Adrenal gland (tissue), 12 donors: ENCODE measurements around the gene ACSS2. TPM values are rescaled to one million over a fixed set of nuclear protein-coding genes. Genes with fewer than 3 reads are reported as not detected.
"Not testable (repeated sequence)": the region's sequence is repeated elsewhere in the genome, so short reads cannot be mapped to it uniquely, and the experiment has no call there.

Source experiments
- DNase-seq, 7 donors: peaks; one replicate each; pipeline ENCODE4 v3.0.0-alpha.2; 2019 to 2020
- H3K27ac ChIP-seq, 5 donors: fragments of 200-600 bp; sonication (generic) in 4 of 5; 1 replicate in 3 of 5; 2 replicates in 2 of 5; pipeline versions ENCODE4 v1.5.1 to v1.8.0; 2016 to 2020; ENCODE audit warnings: mild to moderate bottlenecking in 1 of 5
- H3K27me3 ChIP-seq: fragments of 200-600 bp; 2 replicates; pipeline ENCODE4 v1.8.0; 2021
- H3K36me3 ChIP-seq, 2 donors: fragments of 200-600 bp; replicated peaks in 1 of 2; 1 replicate in 1 of 2; 2 replicates in 1 of 2; pipeline versions ENCODE4 v1.5.1 to v1.8.0; 2018 to 2022
- H3K4me1 ChIP-seq, 2 donors: fragments of 200-600 bp; replicated peaks in 1 of 2; 1 replicate in 1 of 2; 2 replicates in 1 of 2; pipeline versions ENCODE4 v1.5.1 to v1.8.0; 2018 to 2021
- H3K4me3 ChIP-seq, 4 donors: fragments of 200-600 bp; sonication (generic) in 3 of 4; one replicate each; pipeline ENCODE4 v1.5.1; 2016 to 2018
- H3K9me3 ChIP-seq, 3 donors: fragments of 200-600 bp; sonication (generic) in 1 of 3; replicated peaks in 1 of 3; 1 replicate in 2 of 3; 2 replicates in 1 of 3; pipeline versions ENCODE4 v1.5.1 to v1.8.0; 2016 to 2021
- POLR2A ChIP-seq, 2 donors: fragments of 450-650 bp; IDR thresholded peaks; one replicate each; pipeline ENCODE4 v1.6.1; 2017; ENCODE audit warnings: antibody characterized with exemption in 2 of 2, mild to moderate bottlenecking in 2 of 2, moderate library complexity in 1 of 2
- WGBS, 4 donors: extraction: QIAGEN DNeasy Blood & Tissue Kit in 2 of 4; methylation state at CpG; one replicate each; pipeline versions ENCODE4 v1.1.5 to v1.1.7; 2013 to 2017; 5-methylcytosine and 5-hydroxymethylcytosine counted together
- intact Hi-C, 2 donors: fragments of 100-400 bp; cut with DNase I; formaldehyde crosslinking; loops; one replicate each; pipeline versions ENCODE4 v1.14.1 to v1.15.0; 2022 to 2023
- polyA plus RNA-seq, 3 donors: library from polyadenylated mRNA; stranded (reverse); fragments of 200-250 nt in 2 of 3; fragments of 350-450 nt in 1 of 3; fragmentation: Illumina TruSeq in 1 of 3; extraction: RNeasy Lipid Tissue Mini Kit (QIAGEN cat#74804) in 1 of 3; gene quantifications; one replicate each; pipeline ENCODE4 v1.2.3, GENCODE V29; 2013 to 2014
- total RNA-seq, 9 donors: library from RNA; depleted of rRNA in 4 of 9; stranded (reverse); fragments of >200 nt in 4 of 9; fragments of 120-200 nt in 1 of 9; fragmentation: NEBNext Ultra II Directional in 1 of 9; extraction: Animal tissue kit (Norgen Biotek cat#: 25700) in 1 of 9; gene quantifications; one replicate each; pipeline versions ENCODE4 v1.1.0 to v1.2.4, GENCODE V29; 2013 to 2023
- TF ChIP-seq, protein P1 (sequence below), 6 experiments: fragments of 450-650 bp in 4 of 6; fragments of 200-600 bp in 2 of 6; sonication (generic) in 1 of 6; IDR thresholded peaks; 1 replicate in 5 of 6; 2 replicates in 1 of 6; pipeline versions ENCODE4 v1.5.1 to v1.8.0; 2016 to 2021; ENCODE audit warnings: antibody characterized with exemption in 6 of 6, mild to moderate bottlenecking in 2 of 6, moderate library complexity in 1 of 6
- donor health status: healthy with polysubstance abuse.
- donor health status: Bipolar disorder and iron deficiency.
- donor health status: DM: yes; HTN: yes; CAD: no.
- donor health status: DM: no; HTN: no; CAD: no.
- donor health status: DM: no; HTN: no; CAD: no.
- donor health status: DM: yes; HTN: yes; CAD: no.

ACSS2 gene
- total and polyA plus RNA-seq, 12 donors, result 81.4 to 386 (median 153) TPM

- peak overlapping the region in 3 of 5 donors; percentile 22 to 94 (median 87) for H3K27ac ChIP-seq
- DNase-seq, result peak; percentile 84 to 95 (median 86)
- no peak overlapping the region for H3K4me3 ChIP-seq
- 15 to 33% (median 22%) methylated on average over 2 of the region's 2 CpGs for WGBS, 4 donors
- TF ChIP-seq, protein P1, sequence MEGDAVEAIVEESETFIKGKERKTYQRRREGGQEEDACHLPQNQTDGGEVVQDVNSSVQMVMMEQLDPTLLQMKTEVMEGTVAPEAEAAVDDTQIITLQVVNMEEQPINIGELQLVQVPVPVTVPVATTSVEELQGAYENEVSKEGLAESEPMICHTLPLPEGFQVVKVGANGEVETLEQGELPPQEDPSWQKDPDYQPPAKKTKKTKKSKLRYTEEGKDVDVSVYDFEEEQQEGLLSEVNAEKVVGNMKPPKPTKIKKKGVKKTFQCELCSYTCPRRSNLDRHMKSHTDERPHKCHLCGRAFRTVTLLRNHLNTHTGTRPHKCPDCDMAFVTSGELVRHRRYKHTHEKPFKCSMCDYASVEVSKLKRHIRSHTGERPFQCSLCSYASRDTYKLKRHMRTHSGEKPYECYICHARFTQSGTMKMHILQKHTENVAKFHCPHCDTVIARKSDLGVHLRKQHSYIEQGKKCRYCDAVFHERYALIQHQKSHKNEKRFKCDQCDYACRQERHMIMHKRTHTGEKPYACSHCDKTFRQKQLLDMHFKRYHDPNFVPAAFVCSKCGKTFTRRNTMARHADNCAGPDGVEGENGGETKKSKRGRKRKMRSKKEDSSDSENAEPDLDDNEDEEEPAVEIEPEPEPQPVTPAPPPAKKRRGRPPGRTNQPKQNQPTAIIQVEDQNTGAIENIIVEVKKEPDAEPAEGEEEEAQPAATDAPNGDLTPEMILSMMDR (IDR thresholded peaks at IDR 0.05), result peak; percentile 75 to 99 (median 96)
- TF ChIP-seq POLR2A (IDR thresholded peaks at IDR 0.05), result no peak
- H3K9me3 ChIP-seq, result no peaks in the 10 kb centered on the region
- no peaks in the 10 kb centered on the region for H3K36me3 ChIP-seq
- H3K4me1 ChIP-seq, result peaks cover 16 to 43% of the 10 kb centered on the region in 2 donors
- no peaks in the 10 kb centered on the region for H3K27me3 ChIP-seq
- intact Hi-C loops, result loop anchor here (5.0 kb wide), 3 partner anchors 78 to 218 kb away; partner anchors contain the start of gene TRPC4AP (in 1 of the 2)
Observed at GRCh38 chr20:34874094-34874654, 2.2 kb upstream of the ACSS2 start.

GRCh38 chr20:34875642-34876405 is 588 bp upstream of the ACSS2 start:
- intact Hi-C loops, result no loop called here
- WGBS, 4 donors, result 5 to 9% (median 7%) methylated on average over 16 to 20 of the region's 20 CpGs

DNA sequence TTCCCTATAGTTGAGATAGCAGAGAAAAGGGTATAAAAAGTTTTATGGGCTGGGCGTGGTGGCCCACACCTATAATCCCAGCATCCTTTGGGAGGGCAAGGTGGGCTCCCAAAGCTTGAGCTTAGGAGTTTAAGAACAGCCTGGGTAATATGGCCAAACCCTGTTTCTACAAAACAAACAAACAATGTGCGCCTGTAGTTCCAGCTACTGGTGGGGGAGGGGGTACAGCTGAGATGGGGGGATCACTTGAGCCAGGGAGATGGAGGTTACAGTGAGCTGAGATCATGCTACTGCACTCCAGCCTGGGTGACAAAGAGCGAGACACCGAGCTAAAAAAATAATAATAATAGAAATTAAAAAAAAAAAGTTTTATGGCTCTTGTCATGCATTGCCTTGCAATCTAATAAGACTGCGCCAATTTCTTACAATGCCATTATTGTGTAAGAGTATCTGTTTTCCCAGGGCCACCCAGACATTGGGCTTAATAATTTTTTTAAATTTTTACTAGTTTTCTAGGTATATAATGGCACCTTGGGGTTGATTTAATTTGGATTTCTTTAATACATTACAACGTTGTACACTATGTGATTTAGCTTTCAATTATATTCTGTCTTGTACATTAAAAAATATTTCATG is 3.9 kb downstream of the ACSS2 start:
- intact Hi-C loops, result no loop called here
- H3K9me3 ChIP-seq, result no peaks in the 10 kb centered on the region
- no peak overlapping the region for H3K27ac ChIP-seq
- 86 to 91% (median 88%) methylated on average over 6 of the region's 6 CpGs for WGBS, 4 donors
- peaks cover 0 to 26% of the 10 kb centered on the region in 2 donors for H3K36me3 ChIP-seq
- H3K4me1 ChIP-seq, result peaks cover 5 to 26% of the 10 kb centered on the region in 2 donors
- DNase-seq, result no peak
- no peak overlapping the region for H3K4me3 ChIP-seq
- TF ChIP-seq, protein P1 (IDR thresholded peaks at IDR 0.05), result no peak
- no peak for TF ChIP-seq POLR2A (IDR thresholded peaks at IDR 0.05)
- no peaks in the 10 kb centered on the region for H3K27me3 ChIP-seq

More at GRCh38 chr20:34875642-34876405, 588 bp upstream of the ACSS2 start:
- H3K36me3 ChIP-seq, result no peaks in the 10 kb centered on the region
- no peaks in the 10 kb centered on the region for H3K27me3 ChIP-seq
- H3K4me1 ChIP-seq, result peaks cover 16 to 53% of the 10 kb centered on the region in 2 donors
- H3K9me3 ChIP-seq, result no peaks in the 10 kb centered on the region
- peak overlapping the region; percentile 79 to 94 (median 87) for H3K27ac ChIP-seq
- TF ChIP-seq, protein P1 (IDR thresholded peaks at IDR 0.05), result peak; percentile 6 to 67 (median 40)
- TF ChIP-seq POLR2A (IDR thresholded peaks at IDR 0.05), result peak in 1 of 2 donors; percentile 2
- DNase-seq, result peak in 6 of 7 donors; percentile 100
- H3K4me3 ChIP-seq, result peak overlapping the region in 2 of 4 donors; percentile 7 to 86

- peaks cover 0 to 29% of the 10 kb centered on the region in 2 donors for H3K36me3 ChIP-seq
- intact Hi-C loops, result not testable (repeated sequence)
- 82 to 91% (median 87%) methylated on average over 7 of the region's 7 CpGs for WGBS, 4 donors
Observed at GRCh38 chr20:34880971-34881370, 4.6 kb downstream of the ACSS2 start.

More at GRCh38 chr20:34880971-34881370, 4.6 kb downstream of the ACSS2 start:
- H3K4me1 ChIP-seq, result peaks cover 0 to 22% of the 10 kb centered on the region in 2 donors
- DNase-seq, H3K27me3 ChIP-seq, H3K9me3 ChIP-seq, H3K4me3 ChIP-seq, H3K27ac ChIP-seq: not testable (repeated sequence)
